ENCODE results near the gene RPL10. TPM values are rescaled to one million over a fixed set of nuclear protein-coding genes. Genes with fewer than 3 reads are reported as not detected.
A peak's percentile ranks its signal among the peaks of the same experiment; 100 is the strongest.

RPL10 gene
- polyA plus RNA-seq, 1 donor (not counting 4 experiments of a cell fraction or from before 2014, with no cell fraction given) = 2,926 TPM

DNA sequence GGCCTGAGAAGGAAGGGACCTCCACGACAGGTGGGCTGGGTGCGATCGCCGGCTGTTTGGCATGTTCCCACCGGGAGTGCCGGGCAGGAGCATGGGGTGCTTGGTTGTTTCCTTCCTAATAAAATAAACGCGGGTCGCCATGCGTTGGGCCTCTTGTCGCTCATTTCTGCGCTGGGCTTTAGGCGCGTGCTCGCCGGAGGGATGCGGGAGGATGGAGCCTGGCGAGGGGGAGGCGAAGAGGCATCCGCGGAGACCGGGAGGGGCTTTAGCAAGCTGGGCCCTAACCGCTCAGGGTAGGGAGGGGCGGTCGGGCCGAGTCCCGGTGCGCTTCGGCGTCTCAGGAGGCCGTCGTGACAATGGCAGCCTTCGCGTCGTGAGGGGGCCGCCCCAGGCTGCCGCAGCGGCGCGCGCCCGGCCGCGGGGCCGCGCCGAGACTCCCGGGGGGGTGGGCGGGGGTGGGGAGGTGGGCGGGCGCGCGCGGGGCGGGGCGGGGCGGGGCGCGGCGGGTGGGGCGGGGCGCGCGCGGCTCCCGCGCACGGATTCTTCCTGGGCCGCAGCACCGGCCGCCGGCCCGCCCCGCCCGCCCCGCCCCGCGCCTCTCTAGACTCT is 38.3 kb downstream of the RPL10 start:
- peaks cover 22% of the 10 kb centered on the region for H3K79me2 ChIP-seq (ENCODE audit: control insufficient read depth, insufficient read depth, low read length)
- peak overlapping the region in 1 of 3 experiments; percentile 48 for H3K4me3 ChIP-seq (ENCODE audit: control insufficient read depth in 2 of 3, extremely low read depth in 1 of 3, insufficient read depth in 2 of 3, low read depth in 1 of 3, low read length in 3 of 3)
- dilution Hi-C loops (cut with MboI; ENCODE audit: extremely low pct_ligation_motif_present, low sequenced_read_pairs) = no loop called here
- no peaks in the 10 kb centered on the region for H3K27me3 ChIP-seq (ENCODE audit: control insufficient read depth, extremely low read depth, insufficient read depth, low read length)
- H4K20me1 ChIP-seq (ENCODE audit: control insufficient read depth, extremely low read depth, insufficient read depth, low read length) = peaks cover 5% of the 10 kb centered on the region
- peaks cover 4% of the 10 kb centered on the region for H3K9me3 ChIP-seq (ENCODE audit: control insufficient read depth, low read depth, low read length)
- H3K9ac ChIP-seq (ENCODE audit: control insufficient read depth, extremely low read depth, insufficient read depth, low read length) = peak overlapping the region; percentile 28
- DNase-seq (ENCODE audit: low read depth, low spot score) = no peak
- no peaks in the 10 kb centered on the region for H3K9me1 ChIP-seq (ENCODE audit: control insufficient read depth, extremely low read depth, insufficient read depth, low read length)
- H3K36me3 ChIP-seq (ENCODE audit: control insufficient read depth in 2 of 2, extremely low read depth in 1 of 2, insufficient read depth in 2 of 2, low read length in 2 of 2) = peaks cover 7 to 10% of the 10 kb centered on the region in 2 experiments
- no peak for TF ChIP-seq EZH2 (IDR thresholded peaks at IDR 0.05; ENCODE audit: low read length)
- TF ChIP-seq, protein P1, sequence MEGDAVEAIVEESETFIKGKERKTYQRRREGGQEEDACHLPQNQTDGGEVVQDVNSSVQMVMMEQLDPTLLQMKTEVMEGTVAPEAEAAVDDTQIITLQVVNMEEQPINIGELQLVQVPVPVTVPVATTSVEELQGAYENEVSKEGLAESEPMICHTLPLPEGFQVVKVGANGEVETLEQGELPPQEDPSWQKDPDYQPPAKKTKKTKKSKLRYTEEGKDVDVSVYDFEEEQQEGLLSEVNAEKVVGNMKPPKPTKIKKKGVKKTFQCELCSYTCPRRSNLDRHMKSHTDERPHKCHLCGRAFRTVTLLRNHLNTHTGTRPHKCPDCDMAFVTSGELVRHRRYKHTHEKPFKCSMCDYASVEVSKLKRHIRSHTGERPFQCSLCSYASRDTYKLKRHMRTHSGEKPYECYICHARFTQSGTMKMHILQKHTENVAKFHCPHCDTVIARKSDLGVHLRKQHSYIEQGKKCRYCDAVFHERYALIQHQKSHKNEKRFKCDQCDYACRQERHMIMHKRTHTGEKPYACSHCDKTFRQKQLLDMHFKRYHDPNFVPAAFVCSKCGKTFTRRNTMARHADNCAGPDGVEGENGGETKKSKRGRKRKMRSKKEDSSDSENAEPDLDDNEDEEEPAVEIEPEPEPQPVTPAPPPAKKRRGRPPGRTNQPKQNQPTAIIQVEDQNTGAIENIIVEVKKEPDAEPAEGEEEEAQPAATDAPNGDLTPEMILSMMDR (optimal IDR thresholded peaks at IDR 0.05 in 1 of 3, IDR thresholded peaks at IDR 0.05 in 1 of 3, conservative IDR thresholded peaks at IDR 0.05 in 1 of 3; ENCODE audit: extremely low read depth in 1 of 3, insufficient read depth in 2 of 3, low read length in 3 of 3) = no peak
- peaks cover 6% of the 10 kb centered on the region for H3K4me1 ChIP-seq (ENCODE audit: control insufficient read depth, extremely low read depth, insufficient read depth, low read length)
- FAIRE-seq = no peak
- no peak overlapping the region for H3K27ac ChIP-seq (ENCODE audit: control insufficient read depth, insufficient read depth, low read length)
- no peak overlapping the region for H2AFZ ChIP-seq (ENCODE audit: control insufficient read depth, low read length)
- peak overlapping the region; percentile 16 for H3K4me2 ChIP-seq (ENCODE audit: control insufficient read depth, extremely low read depth, insufficient read depth, low read depth, low read length)

GRCh38 chrX:154436983-154437752 is 39.0 kb downstream of the RPL10 start, which contains the start of gene GDI1:
TSS of gene GDI1 (plus strand) at chrX:154437154. CDS start at chrX:154437255, 101 bp downstream.
- DNase-seq (ENCODE audit: low read depth, low spot score) (no peak), FAIRE-seq (no peak)

More at GRCh38 chrX:154436983-154437752, 39.0 kb downstream of the RPL10 start, which contains the start of gene GDI1:
- Histone ChIP-seq H3K79me2 (ENCODE audit: control insufficient read depth, insufficient read depth, low read length) (peaks cover 22% of the 10 kb centered on the region), H3K9ac (ENCODE audit: control insufficient read depth, extremely low read depth, insufficient read depth, low read length) (peak within 1 kb of the TSS; percentile 37), H3K27me3 (ENCODE audit: control insufficient read depth, extremely low read depth, insufficient read depth, low read length) (no peaks in the 10 kb centered on the region), H3K9me3 (ENCODE audit: control insufficient read depth, low read depth, low read length) (peaks cover 4% of the 10 kb centered on the region), H3K4me2 (ENCODE audit: control insufficient read depth, extremely low read depth, insufficient read depth, low read depth, low read length) (peak within 1 kb of the TSS; percentile 82), H3K9me1 (ENCODE audit: control insufficient read depth, extremely low read depth, insufficient read depth, low read length) (no peaks in the 10 kb centered on the region), H2AFZ (ENCODE audit: control insufficient read depth, low read length) (no peak within 1 kb of the TSS), H3K4me3 (ENCODE audit: control insufficient read depth in 2 of 3, extremely low read depth in 1 of 3, insufficient read depth in 2 of 3, low read depth in 1 of 3, low read length in 3 of 3) (peak within 1 kb of the TSS; percentile 62 to 72 (median 65)), H3K27ac (ENCODE audit: control insufficient read depth, insufficient read depth, low read length) (no peak within 1 kb of the TSS), H3K4me1 (ENCODE audit: control insufficient read depth, extremely low read depth, insufficient read depth, low read length) (peaks cover 8% of the 10 kb centered on the region), H4K20me1 (ENCODE audit: control insufficient read depth, extremely low read depth, insufficient read depth, low read length) (peaks cover 5% of the 10 kb centered on the region), H3K36me3 (ENCODE audit: control insufficient read depth in 2 of 2, extremely low read depth in 1 of 2, insufficient read depth in 2 of 2, low read length in 2 of 2) (peaks cover 4 to 7% of the 10 kb centered on the region in 2 experiments)
- dilution Hi-C loops (cut with MboI; ENCODE audit: extremely low pct_ligation_motif_present, low sequenced_read_pairs) = no loop called here
- no peak for TF ChIP-seq EZH2 (IDR thresholded peaks at IDR 0.05; ENCODE audit: low read length)
- TF ChIP-seq, protein P1 (optimal IDR thresholded peaks at IDR 0.05 in 1 of 3, IDR thresholded peaks at IDR 0.05 in 1 of 3, conservative IDR thresholded peaks at IDR 0.05 in 1 of 3; ENCODE audit: extremely low read depth in 1 of 3, insufficient read depth in 2 of 3, low read length in 3 of 3) = no peak

All from keratinocyte (primary cell).